Measurements from ENCODE around the gene FBLN5. TPM values are rescaled to one million over a fixed set of nuclear protein-coding genes. Genes with fewer than 3 reads are reported as not detected.

The FBLN5 gene
- total RNA-seq = 100 to 1,000 TPM in 2 of 5 donors, 10 to 100 TPM in 3; 44.9 to 151 (median 76.3) TPM
- 10 to 100 TPM; 20.1 to 48.3 (median 22.7) TPM for polyA plus RNA-seq
- long read RNA-seq, donor 1, partial matches to known transcripts = 5 of 8 reads
- long read RNA-seq, donor 1, other reads (novel, unspliced or antisense) = 0 of 8 reads
- long read RNA-seq, donor 2, partial matches to known transcripts = 0 of 4 reads
- long read RNA-seq, donor 2, other reads (novel, unspliced or antisense) = 0 of 4 reads
- long read RNA-seq, donor 3, partial matches to known transcripts = 0 of 4 reads
- long read RNA-seq, donor 3, other reads (novel, unspliced or antisense) = 0 of 4 reads
- long read RNA-seq, donor 4, partial matches to known transcripts = 0 of 1 reads
- long read RNA-seq, donor 4, other reads (novel, unspliced or antisense) = 0 of 1 reads
- long read RNA-seq, donor 5, transcript FBLN5-202 (11 exons, 2,123 nt) = major isoform, 14 of 29 reads
- long read RNA-seq, donor 5, partial matches to known transcripts = 12 of 29 reads
- long read RNA-seq, donor 5, other reads (novel, unspliced or antisense) = 0 of 29 reads
- long read RNA-seq, donor 6, transcript FBLN5-202 (11 exons, 2,123 nt) = major isoform, 7 of 20 reads
- long read RNA-seq, donor 6, partial matches to known transcripts = 12 of 20 reads
- long read RNA-seq, donor 6, other reads (novel, unspliced or antisense) = 0 of 20 reads
- long read RNA-seq, donor 7, transcript FBLN5-202 (11 exons, 2,123 nt) = major isoform, 6 of 22 reads
- long read RNA-seq, donor 7, partial matches to known transcripts = 15 of 22 reads
- long read RNA-seq, donor 7, other reads (novel, unspliced or antisense) = 0 of 22 reads
- long read RNA-seq, donor 8, partial matches to known transcripts = 0 of 2 reads
- long read RNA-seq, donor 8, other reads (novel, unspliced or antisense) = 0 of 2 reads
- long read RNA-seq, donor 9, partial matches to known transcripts = 16 of 17 reads
- long read RNA-seq, donor 9, other reads (novel, unspliced or antisense) = 0 of 17 reads
- long read RNA-seq, donor 10, partial matches to known transcripts = 0 of 1 reads
- long read RNA-seq, donor 10, other reads (novel, unspliced or antisense) = 0 of 1 reads

DNA sequence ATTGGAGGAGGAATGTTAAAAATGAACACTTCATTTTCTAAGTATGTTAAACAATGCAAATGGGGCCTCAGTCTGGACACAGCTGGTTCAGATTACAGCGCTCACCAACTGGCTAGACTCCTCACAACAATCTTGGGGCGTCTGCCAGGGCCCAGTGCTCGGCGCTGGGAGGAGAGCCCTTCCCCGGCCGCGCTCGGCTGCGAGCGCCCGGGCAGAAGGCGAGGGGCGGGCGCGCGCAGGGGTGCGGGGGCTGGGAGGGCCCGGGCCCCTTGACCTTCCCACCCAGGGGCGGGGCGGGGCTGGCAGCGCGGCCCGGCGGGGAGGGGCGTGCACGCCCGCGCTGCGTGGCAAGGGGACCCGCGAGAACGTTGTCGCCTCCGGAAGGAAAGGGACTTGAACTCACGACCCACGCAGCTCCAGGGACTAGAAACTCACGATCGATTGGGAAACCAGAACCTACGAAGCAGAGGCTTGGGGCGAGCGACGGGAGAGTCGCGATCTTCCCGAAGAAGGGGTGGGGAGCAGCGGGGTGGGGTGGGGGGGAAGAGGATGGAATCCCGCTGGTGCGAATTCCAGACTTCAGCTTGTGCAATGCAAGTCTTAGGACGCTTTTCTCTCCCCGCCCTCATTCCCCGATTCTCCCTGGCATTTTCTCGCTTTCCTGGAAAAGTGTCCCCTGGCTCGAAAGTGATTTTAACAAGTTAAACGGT, at the start of gene FBLN5:
TSS of gene FBLN5 (minus strand) at position 220 of the 710 bp plus-strand sequence. CDS start 465 bp downstream, outside the sequence.
- 2 to 6% (median 3%) methylated on average over 36 to 54 of the region's 54 CpGs for WGBS, 5 donors
- no peaks in the 10 kb centered on the region for H3K36me3 ChIP-seq
- peak; percentile 60 to 87 for DNase-seq
- H3K4me3 ChIP-seq = peak within 1 kb of the TSS; percentile 61 to 68 (median 62)
- H3K4me1 ChIP-seq = peaks cover 11 to 35% (median 13%) of the 10 kb centered on the region in 4 donors
- intact Hi-C loops (cut with DNase I; ENCODE audit: low total_unique reads) = no loop called here
- peak within 1 kb of the TSS; percentile 59 to 82 (median 79) for H3K27ac ChIP-seq
- no peaks in the 10 kb centered on the region for H3K9me3 ChIP-seq
- peaks cover 0 to 22% (median 0%) of the 10 kb centered on the region in 3 donors for H3K27me3 ChIP-seq
- TF ChIP-seq POLR2A (IDR thresholded peaks at IDR 0.05) (no peak), CTCF (IDR thresholded peaks at IDR 0.05) (no peak), POLR2AphosphoS5 (IDR thresholded peaks at IDR 0.05) (no peak), EP300 (IDR thresholded peaks at IDR 0.05) (no peak)

- no peak for TF ChIP-seq POLR2A (IDR thresholded peaks at IDR 0.05)
- no peak for TF ChIP-seq EP300 (IDR thresholded peaks at IDR 0.05)
- TF ChIP-seq POLR2AphosphoS5 (IDR thresholded peaks at IDR 0.05) = peak in 1 of 3 donors; percentile 34
- peak in 4 of 7 experiments; percentile 46 to 65 (median 49) for TF ChIP-seq CTCF (IDR thresholded peaks at IDR 0.05)
- H3K27ac ChIP-seq = peak overlapping the region in 3 of 5 donors; percentile 3 to 37 (median 7)
- peak in 1 of 2 donors; percentile 79 for DNase-seq
- WGBS, 5 donors = 21 to 35% (median 22%) methylated on average over 2 of the region's 2 CpGs
- intact Hi-C loops (cut with DNase I; ENCODE audit: low total_unique reads) = no loop called here
- H3K36me3 ChIP-seq = peaks cover 8 to 63% (median 61%) of the 10 kb centered on the region in 4 donors
- H3K4me1 ChIP-seq = peaks cover 0 to 29% (median 13%) of the 10 kb centered on the region in 4 donors
- no peaks in the 10 kb centered on the region for H3K27me3 ChIP-seq
- H3K9me3 ChIP-seq = no peaks in the 10 kb centered on the region
- no peak overlapping the region for H3K4me3 ChIP-seq
These were observed 49.5 kb upstream of the FBLN5 start for GRCh38 chr14:91996948-91997371.

GRCh38 chr14:91987192-91987591, 39.7 kb upstream of the FBLN5 start:
- Histone ChIP-seq H3K4me3 (no peak overlapping the region), H3K4me1 (peaks cover 13 to 24% (median 20%) of the 10 kb centered on the region in 4 donors), H3K9me3 (no peaks in the 10 kb centered on the region), H3K27me3 (no peaks in the 10 kb centered on the region), H3K36me3 (peaks cover 15 to 81% (median 65%) of the 10 kb centered on the region in 4 donors), H3K27ac (peak overlapping the region in 1 of 5 donors; percentile 2)
- intact Hi-C loops (cut with DNase I; ENCODE audit: low total_unique reads) = no loop called here
- WGBS, 5 donors = 88 to 94% (median 93%) methylated on average over 3 of the region's 3 CpGs
- DNase-seq = no peak
- TF ChIP-seq CTCF (IDR thresholded peaks at IDR 0.05) (no peak), POLR2A (IDR thresholded peaks at IDR 0.05) (no peak), EP300 (IDR thresholded peaks at IDR 0.05) (no peak), POLR2AphosphoS5 (IDR thresholded peaks at IDR 0.05) (no peak)
